Neural cell (in vitro differentiated cells): Measurements from ENCODE around the gene PIGK. TPM values are rescaled to one million over a fixed set of nuclear protein-coding genes. Genes with fewer than 3 reads are reported as not detected.

Source experiments
- H2AFZ ChIP-seq: fragments of 200-600, 300-800 bp; sonication (generic), shearing (Covaris generic); 2 replicates; pipeline ENCODE4 v1.6.0; 2014; ENCODE audit warnings: low read depth, mild to moderate bottlenecking, antibody characterized with exemption, low read length, moderate library complexity
- H3F3A ChIP-seq: fragments of 200-600 bp; shearing (Covaris generic); 2 replicates; pipeline ENCODE4 v1.6.1; 2016; ENCODE audit warnings: mild to moderate bottlenecking, moderate library complexity, mixed read lengths, antibody characterized with exemption, low read length; ENCODE audit not compliant: insufficient read depth, poor library complexity, severe bottlenecking
- H3K27ac ChIP-seq: fragments of 200-600, 300-800 bp; sonication (generic), shearing (Covaris generic); 2 replicates; pipeline ENCODE4 v1.5.1; 2014; ENCODE audit warnings: mild to moderate bottlenecking, low read length, moderate library complexity
- H3K27me3 ChIP-seq: fragments of 300-800, 200-600 bp; sonication (generic), shearing (Covaris generic); 2 replicates; pipeline ENCODE4 v1.6.0; 2014; ENCODE audit warnings: mild to moderate bottlenecking, low read depth, low read length, moderate library complexity; ENCODE audit not compliant: insufficient read depth
- H3K36me3 ChIP-seq: fragments of 300-800, 200-600 bp; sonication (generic), shearing (Covaris generic); 2 replicates; pipeline ENCODE4 v1.5.1; 2014; ENCODE audit warnings: mild to moderate bottlenecking, antibody characterized with exemption, low read length, moderate library complexity; ENCODE audit not compliant: insufficient read depth
- H3K4me2 ChIP-seq: fragments of 300-800, 200-600 bp; sonication (generic), shearing (Covaris generic); 2 replicates; pipeline ENCODE4 v1.6.0; 2014; ENCODE audit warnings: mild to moderate bottlenecking, low read length
- H3K4me3 ChIP-seq: fragments of 300-800, 200-600 bp; sonication (generic), shearing (Covaris generic); 2 replicates; pipeline ENCODE4 v1.5.1; 2014; ENCODE audit warnings: mild to moderate bottlenecking, low read length, moderate library complexity
- H3K79me2 ChIP-seq: fragments of 200-600 bp; shearing (Covaris generic); replicated peaks from 2 replicates; pipeline ENCODE4 v1.6.0; 2014; ENCODE audit warnings: mild to moderate bottlenecking, low read length, moderate library complexity; ENCODE audit not compliant: insufficient read depth
- H3K9ac ChIP-seq: fragments of 300-800, 200-600 bp; sonication (generic), shearing (Covaris generic); 2 replicates; pipeline ENCODE4 v1.6.1; 2016; ENCODE audit warnings: mild to moderate bottlenecking, low read length, mixed read lengths
- H3K9me2 ChIP-seq: fragments of 200-600 bp; shearing (Covaris generic); 2 replicates; pipeline ENCODE4 v1.6.1; 2016; ENCODE audit warnings: mild to moderate bottlenecking, low read length, mixed read lengths; ENCODE audit not compliant: insufficient read depth
- H3K9me3 ChIP-seq: fragments of 200-600, 300-800 bp; sonication (generic), shearing (Covaris generic); 2 replicates; pipeline ENCODE4 v1.6.1; 2016; ENCODE audit warnings: mild to moderate bottlenecking, mixed run types, low read length, moderate library complexity, mixed read lengths
- H4K20me1 ChIP-seq: fragments of 200-600 bp; shearing (Covaris generic); 2 replicates; pipeline ENCODE4 v1.6.1; 2016; ENCODE audit warnings: mild to moderate bottlenecking, mixed run types; ENCODE audit not compliant: insufficient read depth
- CTCF ChIP-seq: fragments of 450-650 bp; IDR thresholded peaks from 2 replicates; pipeline ENCODE4 v1.5.1; 2014; ENCODE audit warnings: antibody characterized with exemption, mild to moderate bottlenecking, moderate library complexity; ENCODE audit not compliant: poor library complexity, severe bottlenecking
- EP300 ChIP-seq: fragments of 450-650 bp; conservative IDR thresholded peaks from 2 replicates; pipeline ENCODE4 v1.6.1; 2014; ENCODE audit warnings: antibody characterized with exemption, mild to moderate bottlenecking, moderate library complexity; ENCODE audit not compliant: poor library complexity, severe bottlenecking
- EZH2 ChIP-seq: fragments of 200-600, 300-800 bp; shearing (Covaris generic), sonication (generic); IDR thresholded peaks from 2 replicates; pipeline ENCODE4 v1.6.1; 2014; ENCODE audit warnings: antibody characterized with exemption, low read length, borderline replicate concordance, mild to moderate bottlenecking; ENCODE audit not compliant: insufficient read depth, poor library complexity, severe bottlenecking
- MXI1 ChIP-seq: fragments of 450-650 bp; conservative IDR thresholded peaks from 2 replicates; pipeline ENCODE4 v1.6.1; 2014; ENCODE audit warnings: antibody characterized with exemption, mild to moderate bottlenecking; ENCODE audit not compliant: poor library complexity, severe bottlenecking
- POLR2AphosphoS5 ChIP-seq: IDR thresholded peaks from 2 replicates; pipeline ENCODE4 v1.6.1; 2012
- RAD21 ChIP-seq: fragments of 450-650 bp; conservative IDR thresholded peaks from 2 replicates; pipeline ENCODE4 v1.6.1; 2014; ENCODE audit warnings: antibody characterized with exemption, mild to moderate bottlenecking, moderate library complexity
- REST ChIP-seq: IDR thresholded peaks from 2 replicates; pipeline ENCODE4 v1.6.1; 2012; ENCODE audit warnings: borderline replicate concordance
- SMC3 ChIP-seq: fragments of 450-650 bp; conservative IDR thresholded peaks from 2 replicates; pipeline ENCODE4 v1.6.1; 2014; ENCODE audit warnings: antibody characterized with exemption, mild to moderate bottlenecking, moderate library complexity; ENCODE audit not compliant: poor library complexity
- TAF1 ChIP-seq: IDR thresholded peaks from 2 replicates; pipeline ENCODE4 v1.6.1; 2012; ENCODE audit warnings: low read depth
- polyA plus RNA-seq: library from polyadenylated mRNA; depleted of rRNA; stranded (reverse); fragments of >200 nt; gene quantifications from 2 replicates; pipeline ENCODE4 v1.2.3, GENCODE V29; 2014

Gene PIGK
- polyA plus RNA-seq, 1 donor from 2014 or later, result 24.3 TPM

- Histone ChIP-seq H3K27ac (no peak overlapping the region), H3K9ac (no peak overlapping the region), H3K4me2 (no peak overlapping the region), H3K9me2 (no peaks in the 10 kb centered on the region), H3K4me3 (no peak overlapping the region), H2AFZ (no peak overlapping the region), H3K36me3 (no peaks in the 10 kb centered on the region), H3K27me3 (no peaks in the 10 kb centered on the region), H3F3A (no peaks in the 10 kb centered on the region), H3K9me3 (no peaks in the 10 kb centered on the region), H3K79me2 (no peaks in the 10 kb centered on the region), H4K20me1 (no peaks in the 10 kb centered on the region)
- no peak for TF ChIP-seq EP300
- TF ChIP-seq RAD21, result no peak
- TF ChIP-seq MXI1, result no peak
- TF ChIP-seq REST, result no peak
- no peak for TF ChIP-seq CTCF
- TF ChIP-seq EZH2, result no peak
- TF ChIP-seq TAF1, result no peak
- TF ChIP-seq SMC3, result no peak
- TF ChIP-seq POLR2AphosphoS5, result no peak
Measured at GRCh38 chr1:77179632-77180031, 39.6 kb downstream of the PIGK start.

GRCh38 chr1:77175230-77175844, 43.9 kb downstream of the PIGK start:
- H4K20me1 ChIP-seq, result no peaks in the 10 kb centered on the region
- no peaks in the 10 kb centered on the region for H3F3A ChIP-seq
- no peaks in the 10 kb centered on the region for H3K9me2 ChIP-seq
- H3K36me3 ChIP-seq, result no peaks in the 10 kb centered on the region
- no peak overlapping the region for H3K4me3 ChIP-seq
- H3K27me3 ChIP-seq, result no peaks in the 10 kb centered on the region
- no peak for TF ChIP-seq CTCF
- TF ChIP-seq SMC3, result no peak
- TF ChIP-seq MXI1, result no peak
- TF ChIP-seq TAF1, result no peak
- TF ChIP-seq REST, result no peak
- TF ChIP-seq EP300, result no peak
- no peak for TF ChIP-seq EZH2
- no peak for TF ChIP-seq RAD21
- no peak for TF ChIP-seq POLR2AphosphoS5
- no peaks in the 10 kb centered on the region for H3K79me2 ChIP-seq
- no peak overlapping the region for H3K4me2 ChIP-seq
- H2AFZ ChIP-seq, result no peak overlapping the region
- H3K9me3 ChIP-seq, result no peaks in the 10 kb centered on the region
- H3K9ac ChIP-seq, result no peak overlapping the region
- no peak overlapping the region for H3K27ac ChIP-seq
